ENCODE results near the gene CYBB.

CYBB gene

GRCh38 chrX:37846141-37846540, 66.3 kb downstream of the CYBB start:
- DNase-seq: no peak

- no peak for DNase-seq
Observed at GRCh38 chrX:37846558-37846933, 66.7 kb downstream of the CYBB start.

- peak; percentile 70 for DNase-seq
Observed at GRCh38 chrX:37846934-37847732, 67.3 kb downstream of the CYBB start, which contains the start of gene DYNLT3. Gene DYNLT3 (minus strand): TSS chrX:37847571. CDS start chrX:37847510, 61 bp downstream.

- no peak for DNase-seq
Observed at GRCh38 chrX:37847733-37848197, 67.9 kb downstream of the CYBB start.

- no peak for DNase-seq
Observed at GRCh38 chrX:37854148-37854547, 74.3 kb downstream of the CYBB start.

- DNase-seq: no peak
Observed at GRCh38 chrX:37854748-37855147, 74.9 kb downstream of the CYBB start.

GRCh38 chrX:37860721-37861120, 80.9 kb downstream of the CYBB start:
- peak; percentile 7 for DNase-seq

GRCh38 chrX:37862851-37863250, 83.0 kb downstream of the CYBB start:
- no peak for DNase-seq
